Gastroesophageal sphincter (tissue), 4 donors: ENCODE results near the gene TPGS2. TPM values are rescaled to one million over a fixed set of nuclear protein-coding genes. Genes with fewer than 3 reads are reported as not detected.

Source experiments
- ATAC-seq: fragments of 150-250 bp; one replicate; pipeline ENCODE4 v1.9.1; 2016; ENCODE audit warnings: mild to moderate bottlenecking, moderate library complexity
- H3K27ac ChIP-seq, 4 donors: fragments of 200-600 bp; sonication (generic) in 3 of 4; 1 replicate in 3 of 4; 2 replicates in 1 of 4; pipeline ENCODE4 v1.5.1; 2016 to 2019
- H3K27me3 ChIP-seq: fragments of 200-600 bp; sonication (generic); one replicate; pipeline ENCODE4 v1.5.1; 2019
- H3K36me3 ChIP-seq, 2 donors: fragments of 200-600 bp; sonication (generic); one replicate each; pipeline ENCODE4 v1.5.1; 2019; ENCODE audit warnings: control low read depth in 1 of 2
- H3K4me1 ChIP-seq, 3 donors: fragments of 200-600 bp; sonication (generic); 1 replicate in 2 of 3; 2 replicates in 1 of 3; pipeline ENCODE4 v1.5.1; 2016 to 2019; ENCODE audit warnings: control low read depth in 2 of 3
- H3K4me3 ChIP-seq, 2 donors: fragments of 200-600 bp; sonication (generic); one replicate each; pipeline ENCODE4 v1.5.1; 2019; ENCODE audit warnings: mild to moderate bottlenecking in 1 of 2, moderate library complexity in 1 of 2
- H3K9me3 ChIP-seq, 3 donors: fragments of 200-600 bp; sonication (generic); one replicate each; pipeline ENCODE4 v1.5.1; 2017 to 2019; ENCODE audit warnings: control low read depth in 2 of 3
- CTCF ChIP-seq, 4 experiments: fragments of 200-600 bp in 2 of 4; fragments of 450-650 bp in 2 of 4; sonication (generic) in 1 of 4; IDR thresholded peaks; one replicate each; pipeline ENCODE4 v1.5.1; 2017 to 2019; ENCODE audit warnings: antibody characterized with exemption in 4 of 4, mild to moderate bottlenecking in 2 of 4, moderate library complexity in 2 of 4
- EP300 ChIP-seq: sonication (generic); formaldehyde crosslinking; IDR thresholded peaks from one replicate; pipeline ENCODE4 v1.6.1; 2017; ENCODE audit warnings: antibody characterized with exemption, mild to moderate bottlenecking
- POLR2A ChIP-seq, 2 donors: fragments of 450-650 bp; IDR thresholded peaks; one replicate each; pipeline ENCODE4 v1.6.1; 2017; ENCODE audit warnings: antibody characterized with exemption in 2 of 2, mild to moderate bottlenecking in 2 of 2, moderate library complexity in 1 of 2
- POLR2AphosphoS5 ChIP-seq: sonication (generic); formaldehyde crosslinking; IDR thresholded peaks from one replicate; pipeline ENCODE4 v1.6.1; 2017; ENCODE audit warnings: antibody characterized with exemption
- WGBS, 2 donors: methylation state at CpG; one replicate each; pipeline ENCODE4 v1.1.5; 2018; ENCODE audit warnings: low coverage in 1 of 2; 5-methylcytosine and 5-hydroxymethylcytosine counted together
- total RNA-seq, 4 donors: library from RNA; depleted of rRNA; stranded (reverse); fragments of >200 nt; gene quantifications; one replicate each; pipeline ENCODE4 v1.1.0, GENCODE V29; 2016

TPGS2 gene
- total RNA-seq, 4 donors from 2014 or later = 56.8 to 226 (median 73.4) TPM

GRCh38 chr18:36828157-36828629 lies 609 bp downstream of the TPGS2 start:
- Histone ChIP-seq H3K9me3 (no peaks in the 10 kb centered on the region), H3K4me3 (peak overlapping the region; percentile 51 to 70), H3K27me3 (no peaks in the 10 kb centered on the region), H3K36me3 (peaks cover 0 to under 1% of the 10 kb centered on the region in 2 donors), H3K4me1 (peaks cover 0 to 29% (median 0%) of the 10 kb centered on the region in 3 donors), H3K27ac (peak overlapping the region; percentile 25 to 93 (median 90))
- TF ChIP-seq POLR2A (IDR thresholded peaks at IDR 0.05) = no peak
- TF ChIP-seq EP300 = no peak
- no peak for TF ChIP-seq POLR2AphosphoS5
- TF ChIP-seq CTCF (IDR thresholded peaks at IDR 0.05) = no peak
- ATAC-seq = peak; percentile 3
- 0% methylated on average over 6 to 16 of the region's 18 CpGs for WGBS, 2 donors

- no peak for ATAC-seq
- WGBS, 2 donors = 84 to 94% methylated on average over 3 of the region's 3 CpGs
Observed at GRCh38 chr18:36826556-36826955, 2.2 kb downstream of the TPGS2 start.

GRCh38 chr18:36825526-36825925 lies 3.3 kb downstream of the TPGS2 start:
- H3K4me1 ChIP-seq = peaks cover 0 to 23% (median 0%) of the 10 kb centered on the region in 3 donors
- H3K36me3 ChIP-seq = peaks cover 0 to 6% of the 10 kb centered on the region in 2 donors
- ATAC-seq = no peak
- no peaks in the 10 kb centered on the region for H3K27me3 ChIP-seq
- H3K27ac ChIP-seq = no peak overlapping the region
- no peak overlapping the region for H3K4me3 ChIP-seq
- no peaks in the 10 kb centered on the region for H3K9me3 ChIP-seq
- TF ChIP-seq EP300 = no peak
- TF ChIP-seq POLR2AphosphoS5 = no peak
- TF ChIP-seq POLR2A (IDR thresholded peaks at IDR 0.05) = no peak
- no peak for TF ChIP-seq CTCF (IDR thresholded peaks at IDR 0.05)

More at GRCh38 chr18:36826556-36826955, 2.2 kb downstream of the TPGS2 start:
- Histone ChIP-seq H3K27ac (no peak overlapping the region), H3K36me3 (peaks cover 0 to 4% of the 10 kb centered on the region in 2 donors), H3K4me1 (peaks cover 0 to 29% (median 0%) of the 10 kb centered on the region in 3 donors), H3K9me3 (no peaks in the 10 kb centered on the region), H3K27me3 (no peaks in the 10 kb centered on the region), H3K4me3 (no peak overlapping the region)
- TF ChIP-seq EP300 = no peak
- TF ChIP-seq POLR2A (IDR thresholded peaks at IDR 0.05) = no peak
- no peak for TF ChIP-seq POLR2AphosphoS5
- no peak for TF ChIP-seq CTCF (IDR thresholded peaks at IDR 0.05)

- WGBS, 2 donors = 95 to 100% methylated on average over 1 to 3 of the region's 4 CpGs
- no peak overlapping the region for H3K4me3 ChIP-seq
- peaks cover 0 to 30% of the 10 kb centered on the region in 2 donors for H3K36me3 ChIP-seq
- no peak overlapping the region for H3K27ac ChIP-seq
- H3K9me3 ChIP-seq = no peaks in the 10 kb centered on the region
- H3K27me3 ChIP-seq = no peaks in the 10 kb centered on the region
- no peak for TF ChIP-seq CTCF (IDR thresholded peaks at IDR 0.05)
- no peak for TF ChIP-seq EP300
- TF ChIP-seq POLR2AphosphoS5 = no peak
- no peak for TF ChIP-seq POLR2A (IDR thresholded peaks at IDR 0.05)
- H3K4me1 ChIP-seq = no peaks in the 10 kb centered on the region
- ATAC-seq = no peak
Observed at GRCh38 chr18:36821681-36822080, 7.1 kb downstream of the TPGS2 start.

GRCh38 chr18:36819621-36820020 lies 9.2 kb downstream of the TPGS2 start:
- TF ChIP-seq EP300 (no peak), CTCF (IDR thresholded peaks at IDR 0.05) (no peak), POLR2AphosphoS5 (no peak), POLR2A (IDR thresholded peaks at IDR 0.05) (no peak)
- Histone ChIP-seq H3K9me3 (no peaks in the 10 kb centered on the region), H3K36me3 (peaks cover 0 to 49% of the 10 kb centered on the region in 2 donors), H3K4me3 (no peak overlapping the region), H3K27me3 (no peaks in the 10 kb centered on the region), H3K27ac (no peak overlapping the region), H3K4me1 (no peaks in the 10 kb centered on the region)
- no peak for ATAC-seq
